Spleen (tissue), 11 donors: ENCODE measurements around the gene STK39. TPM values are rescaled to one million over a fixed set of nuclear protein-coding genes. Genes with fewer than 3 reads are reported as not detected.

Experiments used
- DNase-seq: peaks from one replicate; pipeline ENCODE4 v3.0.0-alpha.2; 2020
- H3K27ac ChIP-seq, 8 donors: fragments of 200-600 bp; sonication (generic) in 7 of 8; 1 replicate in 4 of 8; 2 replicates in 4 of 8; pipeline versions ENCODE4 v1.5.0 to v1.8.0; 2016 to 2021; ENCODE audit warnings: inconsistent platforms in 4 of 8, mild to moderate bottlenecking in 4 of 8, moderate library complexity in 1 of 8
- H3K27me3 ChIP-seq, 7 donors: fragments of 200-600 bp; sonication (generic) in 6 of 7; replicated peaks in 1 of 7; 1 replicate in 4 of 7; 2 replicates in 3 of 7; pipeline versions ENCODE4 v1.5.0 to v1.8.0; 2016 to 2021; ENCODE audit warnings: inconsistent platforms in 3 of 7, mild to moderate bottlenecking in 1 of 7
- H3K36me3 ChIP-seq, 6 donors: fragments of 200-600 bp; sonication (generic) in 5 of 6; 1 replicate in 4 of 6; 2 replicates in 2 of 6; pipeline versions ENCODE4 v1.5.0 to v1.8.0; 2016 to 2021; ENCODE audit warnings: inconsistent platforms in 2 of 6
- H3K4me1 ChIP-seq, 6 donors: fragments of 200-600 bp; sonication (generic) in 5 of 6; 1 replicate in 3 of 6; 2 replicates in 3 of 6; pipeline versions ENCODE4 v1.5.0 to v1.8.0; 2016 to 2021; ENCODE audit warnings: inconsistent platforms in 3 of 6
- H3K4me3 ChIP-seq, 8 donors: fragments of 200-600 bp; sonication (generic) in 7 of 8; 1 replicate in 4 of 8; 2 replicates in 4 of 8; pipeline versions ENCODE4 v1.5.0 to v1.8.0; 2016 to 2021; ENCODE audit warnings: inconsistent platforms in 4 of 8, mild to moderate bottlenecking in 4 of 8, moderate library complexity in 2 of 8
- H3K9me3 ChIP-seq, 8 donors: fragments of 200-600 bp; sonication (generic) in 7 of 8; 1 replicate in 4 of 8; 2 replicates in 4 of 8; pipeline versions ENCODE4 v1.5.0 to v1.8.0; 2016 to 2021; ENCODE audit warnings: inconsistent platforms in 4 of 8
- CTCF ChIP-seq, 11 experiments: fragments of 200-600 bp in 7 of 11; fragments of 450-650 bp in 4 of 11; sonication (generic) in 4 of 11; IDR thresholded peaks in 8 of 11; conservative IDR thresholded peaks in 3 of 11; 1 replicate in 7 of 11; 2 replicates in 4 of 11; pipeline versions ENCODE4 v1.4.0 to v1.8.0; 2016 to 2021; ENCODE audit warnings: antibody characterized with exemption in 11 of 11, inconsistent platforms in 4 of 11, mild to moderate bottlenecking in 1 of 11
- POLR2A ChIP-seq, 3 donors: fragments of 450-650 bp; IDR thresholded peaks; one replicate each; pipeline ENCODE4 v1.5.1; 2017; ENCODE audit warnings: antibody characterized with exemption in 3 of 3, mild to moderate bottlenecking in 1 of 3
- POLR2AphosphoS5 ChIP-seq, 3 donors: sonication (generic); formaldehyde crosslinking; IDR thresholded peaks; one replicate each; pipeline ENCODE4 v1.5.1; 2017; ENCODE audit warnings: antibody characterized with exemption in 3 of 3
- WGBS, 5 donors: extraction: QIAGEN DNeasy Blood & Tissue Kit in 3 of 5; methylation state at CpG; one replicate each; pipeline versions ENCODE4 v1.1.5 to v1.1.7; 2013 to 2018; 5-methylcytosine and 5-hydroxymethylcytosine counted together
- intact Hi-C: fragments of 100-400 bp; cut with DNase I; formaldehyde crosslinking; loops from one replicate; pipeline ENCODE4 v1.15.0; 2023; ENCODE audit warnings: low total_unique reads
- polyA plus RNA-seq, 3 donors: library from polyadenylated mRNA; stranded (reverse); fragments of 200-250 nt; gene quantifications; one replicate each; pipeline ENCODE4 v1.2.1, GENCODE V29; 2013
- total RNA-seq, 7 donors: library from RNA; depleted of rRNA in 3 of 7; stranded (reverse); fragments of >200 nt in 3 of 7; fragmentation: NEBNext Ultra II Directional in 4 of 7; extraction: Animal tissue kit (Norgen Biotek cat#: 25700) in 4 of 7; gene quantifications; one replicate each; pipeline versions ENCODE4 v1.1.0 to v1.2.1, GENCODE V29; 2016 to 2021
- donor health status: healthy with polysubstance abuse.
- donor health status: DM: no; HTN: no; CAD: no; lungs with moderate emphysema.
- donor health status: DM: no; HTN: no; CAD: no.
- donor health status: Bipolar disorder and iron deficiency.
- donor health status: healthy.
- donor health status: DM: no; HTN: no; CAD: no.
- donor health status: DM: yes; HTN: yes; CAD: no.

STK39 gene
- total and polyA plus RNA-seq, 10 donors, result 8.6 to 17.8 (median 11.0) TPM

DNA sequence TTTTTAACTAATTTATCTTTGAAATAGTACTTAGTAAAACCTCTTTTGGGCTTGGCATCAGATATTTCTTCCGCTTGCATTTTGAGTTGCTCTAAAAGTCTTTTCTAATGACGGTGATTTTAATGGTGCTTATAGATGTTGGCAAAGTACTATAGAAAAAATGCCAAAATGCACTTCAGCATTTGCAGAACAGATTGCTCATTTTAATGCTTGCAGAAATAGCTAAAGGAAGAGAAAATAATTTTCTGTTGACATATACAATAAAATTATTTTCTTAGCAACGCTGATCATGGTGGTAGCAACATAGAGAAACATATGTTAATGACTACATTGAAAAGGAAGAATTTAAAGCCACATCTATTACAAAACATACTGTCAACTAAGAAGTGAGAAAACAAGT is 170.7 kb downstream of the STK39 start:
- no peak for DNase-seq
- Histone ChIP-seq H3K4me3 (no peak overlapping the region), H3K9me3 (no peaks in the 10 kb centered on the region), H3K27me3 (no peaks in the 10 kb centered on the region), H3K4me1 (no peaks in the 10 kb centered on the region), H3K36me3 (peaks cover 0 to 38% (median 8%) of the 10 kb centered on the region in 6 donors), H3K27ac (no peak overlapping the region)
- 80 to 94% (median 90%) methylated on average over 3 of the region's 3 CpGs for WGBS, 5 donors
- intact Hi-C loops, result no loop called here
- TF ChIP-seq CTCF (IDR thresholded peaks at IDR 0.05 in 8 of 11, conservative IDR thresholded peaks at IDR 0.05 in 3 of 11) (no peak), POLR2A (IDR thresholded peaks at IDR 0.05) (no peak), POLR2AphosphoS5 (IDR thresholded peaks at IDR 0.05) (no peak)

DNA sequence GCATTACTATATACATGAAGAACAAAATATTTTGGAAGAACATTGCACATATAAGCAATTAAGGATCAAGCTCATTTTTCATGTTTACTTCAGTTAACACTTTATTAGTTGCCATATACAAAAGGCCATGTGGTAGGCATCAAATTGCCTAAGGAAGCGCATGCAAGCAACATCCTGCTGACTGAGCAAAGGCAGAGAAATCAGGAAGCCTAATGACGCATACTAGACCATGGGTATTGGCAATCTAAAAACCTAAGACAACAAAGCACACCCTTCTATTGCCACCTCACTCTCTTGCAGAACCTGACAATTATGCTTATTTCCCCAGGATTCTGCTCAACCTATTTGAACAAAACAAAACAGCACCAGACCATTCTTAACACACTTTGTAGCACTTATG is 171.9 kb downstream of the STK39 start:
- 61 to 81% (median 68%) methylated on average over 2 of the region's 2 CpGs for WGBS, 5 donors
- H3K9me3 ChIP-seq, result no peaks in the 10 kb centered on the region
- no peaks in the 10 kb centered on the region for H3K4me1 ChIP-seq
- intact Hi-C loops, result no loop called here
- no peak overlapping the region for H3K27ac ChIP-seq
- TF ChIP-seq POLR2A (IDR thresholded peaks at IDR 0.05), result no peak
- TF ChIP-seq CTCF (IDR thresholded peaks at IDR 0.05 in 8 of 11, conservative IDR thresholded peaks at IDR 0.05 in 3 of 11), result no peak
- no peak for TF ChIP-seq POLR2AphosphoS5 (IDR thresholded peaks at IDR 0.05)
- peaks cover 0 to 39% (median 9%) of the 10 kb centered on the region in 6 donors for H3K36me3 ChIP-seq
- no peaks in the 10 kb centered on the region for H3K27me3 ChIP-seq
- DNase-seq, result no peak
- no peak overlapping the region for H3K4me3 ChIP-seq

GRCh38 chr2:168072626-168073303 is 174.6 kb downstream of the STK39 start:
- peaks cover 0 to 39% (median 9%) of the 10 kb centered on the region in 6 donors for H3K36me3 ChIP-seq
- H3K4me3 ChIP-seq, result no peak overlapping the region
- H3K9me3 ChIP-seq, result no peaks in the 10 kb centered on the region
- no peak overlapping the region for H3K27ac ChIP-seq
- 60 to 80% (median 70%) methylated on average over 1 of the region's 1 CpG for WGBS, 5 donors
- no peak for DNase-seq
- TF ChIP-seq POLR2AphosphoS5 (IDR thresholded peaks at IDR 0.05), result no peak
- TF ChIP-seq CTCF (IDR thresholded peaks at IDR 0.05 in 8 of 11, conservative IDR thresholded peaks at IDR 0.05 in 3 of 11), result no peak
- TF ChIP-seq POLR2A (IDR thresholded peaks at IDR 0.05), result no peak
- no peaks in the 10 kb centered on the region for H3K4me1 ChIP-seq
- H3K27me3 ChIP-seq, result no peaks in the 10 kb centered on the region
- intact Hi-C loops, result no loop called here

DNA sequence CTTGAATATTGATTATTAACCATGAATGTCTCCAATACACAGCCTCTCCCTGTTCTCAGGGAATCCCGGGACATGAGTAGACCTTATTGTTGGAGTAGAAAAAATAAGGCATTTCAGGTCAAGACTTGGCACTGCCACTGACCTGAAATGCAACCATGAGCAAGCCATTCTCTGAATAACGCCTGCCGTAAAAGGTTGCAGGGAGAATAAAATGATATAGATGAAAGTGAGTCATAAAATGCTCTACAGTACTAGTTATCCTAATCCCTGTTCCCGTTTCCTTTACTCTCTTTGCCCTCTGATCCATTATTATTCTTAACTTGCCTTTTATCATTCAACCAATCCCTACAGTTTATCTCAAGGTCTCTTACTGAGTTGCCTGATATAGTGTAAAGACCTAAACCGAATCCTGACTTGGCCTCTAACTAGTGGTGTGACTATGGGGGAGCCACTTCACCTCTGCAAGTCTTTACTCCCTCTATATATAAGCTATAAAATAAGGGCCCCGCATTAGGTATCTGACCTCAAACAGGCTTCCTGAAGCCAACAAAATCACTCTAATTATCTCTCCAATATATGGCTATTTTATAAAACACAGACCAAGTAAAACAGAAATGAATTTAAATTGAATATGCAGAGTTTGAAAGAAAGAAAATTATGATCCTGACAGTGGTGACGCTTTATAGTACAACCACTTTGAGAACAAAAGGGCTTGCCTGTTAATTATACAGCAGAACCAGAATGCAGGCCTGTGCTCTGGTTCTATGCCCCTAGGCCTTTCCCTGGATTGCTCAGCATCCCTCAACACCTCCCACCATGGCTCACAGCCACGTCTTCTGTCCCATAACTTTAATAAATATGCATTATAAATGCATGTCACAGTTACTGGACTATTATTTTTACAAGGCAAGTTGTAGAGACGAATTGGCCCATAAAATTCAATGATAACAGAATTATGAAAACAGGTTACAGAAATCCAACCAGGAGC is 183.1 kb downstream of the STK39 start:
- H3K27ac ChIP-seq, result no peak overlapping the region
- no peak for DNase-seq
- no peaks in the 10 kb centered on the region for H3K9me3 ChIP-seq
- TF ChIP-seq CTCF (IDR thresholded peaks at IDR 0.05 in 8 of 11, conservative IDR thresholded peaks at IDR 0.05 in 3 of 11), result no peak
- no peak for TF ChIP-seq POLR2A (IDR thresholded peaks at IDR 0.05)
- TF ChIP-seq POLR2AphosphoS5 (IDR thresholded peaks at IDR 0.05), result no peak
- H3K4me1 ChIP-seq, result no peaks in the 10 kb centered on the region
- H3K36me3 ChIP-seq, result peaks cover 0 to 82% (median 12%) of the 10 kb centered on the region in 6 donors
- intact Hi-C loops, result no loop called here
- no peaks in the 10 kb centered on the region for H3K27me3 ChIP-seq
- no peak overlapping the region for H3K4me3 ChIP-seq
- 94 to 98% (median 95%) methylated on average over 9 of the region's 9 CpGs for WGBS, 5 donors
